NB4 (cell line): ENCODE data around the gene DMRTB1.

Experiments
- CTCF ChIP-seq: IDR thresholded peaks from one replicate; pipeline ENCODE4 v1.5.1; 2012; ENCODE audit warnings: low read depth, low read length
- POLR2A ChIP-seq: IDR thresholded peaks from 2 replicates; pipeline ENCODE4 v1.6.1; 2011; ENCODE audit warnings: mild to moderate bottlenecking; ENCODE audit not compliant: insufficient read length; ENCODE audit errors: extremely low read depth

- TF ChIP-seq POLR2A (no peak), CTCF (no peak)
Observed at GRCh38 chr1:53481456-53481855, 22.3 kb downstream of the DMRTB1 start.
